GM19328 (cell line): ENCODE measurements around the gene ROBO2.

Source experiments
- ATAC-seq: cut with Tn5 transposase; IDR thresholded peaks from one replicate; pipeline ENCODE4 v1.9.1; 2021; ENCODE audit warnings: mild to moderate bottlenecking, moderate library complexity; ENCODE audit not compliant: unreplicated experiment

ROBO2 gene

DNA sequence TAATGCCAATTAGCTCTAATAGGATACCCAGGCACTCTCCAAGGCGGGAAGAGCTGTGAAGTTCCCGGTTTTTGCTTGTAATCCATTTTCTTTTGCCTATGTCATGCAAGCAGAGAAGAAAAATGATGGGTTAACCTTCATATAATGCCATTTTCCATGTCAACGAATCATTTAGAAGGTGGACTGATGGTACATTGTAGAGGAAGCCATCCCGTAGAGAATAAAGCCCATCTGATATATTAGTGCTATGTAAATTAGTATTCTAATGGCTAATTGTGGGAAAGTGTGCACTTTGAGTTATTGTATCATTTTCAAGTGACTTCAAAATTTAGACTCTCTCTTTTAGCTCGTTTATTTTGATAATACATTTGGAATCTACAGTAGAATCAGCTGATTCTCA, 509.1 kb downstream of the ROBO2 start:
- no peak for ATAC-seq

- no peak for ATAC-seq
Measured at GRCh38 chr3:77553240-77553639, 513.3 kb downstream of the ROBO2 start.

DNA sequence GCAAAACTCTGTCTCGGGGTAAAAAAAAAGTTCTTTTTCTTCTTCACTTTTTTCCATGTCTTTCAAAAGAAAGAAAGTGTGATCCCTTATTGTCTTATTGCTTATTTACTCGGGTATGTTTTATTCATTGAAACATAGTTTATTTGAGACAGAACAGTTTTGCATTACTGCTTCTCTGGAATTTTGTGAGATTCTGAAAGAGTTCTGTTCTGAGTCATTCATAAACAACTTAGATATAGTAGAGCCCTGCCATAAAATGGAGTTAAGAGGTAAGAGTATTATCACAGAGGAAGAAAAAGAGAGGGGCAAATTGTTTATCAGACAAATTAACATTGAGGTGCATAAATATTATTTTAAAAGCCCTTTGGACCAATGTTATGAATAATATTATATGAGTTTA, 522.2 kb downstream of the ROBO2 start:
- ATAC-seq: no peak

DNA sequence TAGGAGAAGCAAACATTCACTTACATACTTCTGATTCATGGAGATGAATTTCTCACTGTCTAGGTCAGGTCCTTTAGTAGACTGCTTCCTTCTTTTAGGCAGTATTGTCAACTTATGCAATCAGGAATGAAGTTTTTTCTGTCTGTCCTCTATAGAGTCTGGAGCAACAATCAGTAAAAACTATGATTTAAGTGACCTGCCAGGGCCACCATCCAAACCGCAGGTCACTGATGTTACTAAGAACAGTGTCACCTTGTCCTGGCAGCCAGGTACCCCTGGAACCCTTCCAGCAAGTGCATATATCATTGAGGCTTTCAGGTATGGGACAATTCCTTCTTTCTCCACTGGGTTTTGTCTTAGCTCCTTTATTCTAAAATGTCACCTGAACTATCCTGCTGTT, 523.1 kb downstream of the ROBO2 start:
- no peak for ATAC-seq

- no peak for ATAC-seq
Measured at GRCh38 chr3:77566055-77566454, 526.2 kb downstream of the ROBO2 start.

DNA sequence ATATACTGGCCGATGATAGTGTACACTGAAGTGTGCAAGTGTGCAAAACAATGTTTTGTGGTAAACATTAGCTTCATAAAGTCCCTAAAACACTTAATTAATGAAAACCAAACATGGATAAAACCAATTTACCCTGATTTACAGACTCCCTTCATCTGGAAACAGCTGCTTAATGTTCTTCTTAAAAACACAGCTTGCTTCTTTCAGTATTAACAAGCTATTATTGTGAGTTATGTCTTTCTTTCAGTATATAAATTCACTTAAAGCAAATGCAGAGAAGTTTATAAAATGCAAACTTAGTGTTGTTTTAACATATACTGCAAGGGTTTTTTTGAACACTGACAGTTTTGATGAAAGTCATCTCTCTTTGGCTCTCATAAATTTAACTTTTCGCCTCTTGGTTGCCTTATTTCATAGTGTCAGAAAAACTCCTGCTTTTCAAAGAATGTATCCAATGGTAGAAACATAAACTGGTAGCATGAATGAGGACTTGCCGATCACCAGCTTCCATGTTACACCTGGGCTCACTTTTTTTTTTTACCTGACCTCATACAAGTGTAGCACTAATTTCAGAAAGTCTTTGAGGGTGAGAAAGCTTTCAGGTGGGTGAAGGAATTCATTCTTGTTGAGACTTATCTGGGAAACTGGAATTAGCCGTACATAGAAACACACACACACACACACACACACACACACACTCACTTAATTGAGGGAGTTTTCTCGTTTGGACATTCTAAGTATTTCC, 532.2 kb downstream of the ROBO2 start:
- no peak for ATAC-seq

DNA sequence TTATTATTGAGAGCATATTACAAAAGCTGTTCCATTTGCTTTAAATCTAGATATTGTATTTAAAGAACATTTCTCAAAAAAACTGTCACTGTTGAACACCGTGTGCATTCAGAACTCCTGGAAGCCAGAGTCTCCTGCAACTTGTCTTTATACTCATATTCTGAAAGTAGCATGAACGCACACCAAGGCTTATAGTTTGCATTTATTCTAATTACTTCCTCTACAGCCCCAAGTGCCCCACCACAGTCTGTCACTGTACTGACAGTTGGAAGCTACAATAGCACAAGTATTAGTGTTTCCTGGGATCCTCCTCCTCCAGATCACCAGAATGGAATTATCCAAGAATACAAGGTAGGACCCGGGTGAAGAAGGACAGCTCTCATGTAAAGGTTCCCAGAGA, 537.4 kb downstream of the ROBO2 start:
- no peak for ATAC-seq

DNA sequence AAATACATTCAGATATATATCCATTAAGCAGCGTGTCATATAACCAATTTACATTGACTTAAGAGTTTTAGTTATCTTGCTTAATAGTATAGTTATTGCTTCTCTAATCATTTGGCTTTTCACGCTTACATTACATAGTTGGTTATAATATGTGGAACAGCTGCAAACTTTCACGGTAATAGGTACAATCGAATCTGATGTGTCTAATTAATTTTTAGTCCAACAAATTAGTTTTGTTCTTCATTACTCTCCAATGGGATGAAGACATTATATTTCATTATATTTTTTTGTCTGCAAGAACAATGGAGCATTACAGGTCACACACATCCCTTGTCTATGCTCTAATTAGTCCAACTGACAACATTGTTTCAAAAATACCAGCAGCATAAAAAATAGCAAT, 546.3 kb downstream of the ROBO2 start:
- ATAC-seq: no peak

- ATAC-seq: no peak
Measured at GRCh38 chr3:77588863-77589262, 549.0 kb downstream of the ROBO2 start.

- no peak for ATAC-seq
Measured at GRCh38 chr3:77590191-77590590, 550.3 kb downstream of the ROBO2 start.

GRCh38 chr3:77595371-77595870, 555.5 kb downstream of the ROBO2 start:
- no peak for ATAC-seq

DNA sequence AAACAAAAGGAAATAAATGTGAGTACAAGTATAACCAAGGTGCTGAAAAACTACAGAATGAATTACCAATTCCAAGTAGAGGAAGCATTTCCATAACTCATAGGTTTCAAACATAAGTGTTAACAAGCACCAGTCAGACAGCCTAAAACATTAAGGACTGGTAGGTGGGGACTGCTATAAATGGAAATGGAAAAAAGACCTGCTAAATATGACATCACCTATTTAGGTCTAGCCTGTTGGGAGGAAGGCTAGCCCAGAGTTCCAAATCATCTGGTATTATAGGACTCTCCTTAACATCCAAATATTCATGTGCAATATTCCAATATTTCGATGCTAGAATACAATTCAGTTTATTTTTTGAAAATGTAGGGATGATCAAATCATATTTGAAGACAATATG, 560.0 kb downstream of the ROBO2 start:
- no peak for ATAC-seq

- no peak for ATAC-seq
Measured at GRCh38 chr3:77601823-77602415, 562.0 kb downstream of the ROBO2 start.

- no peak for ATAC-seq
Measured at GRCh38 chr3:77602722-77603121, 562.8 kb downstream of the ROBO2 start.

- no peak for ATAC-seq
Measured at GRCh38 chr3:77605308-77605707, 565.4 kb downstream of the ROBO2 start.

GRCh38 chr3:77605865-77606264, 566.0 kb downstream of the ROBO2 start:
- ATAC-seq: no peak

- no peak for ATAC-seq
Measured at GRCh38 chr3:77606372-77606771, 566.5 kb downstream of the ROBO2 start.

- no peak for ATAC-seq
Measured at GRCh38 chr3:77618686-77619085, 578.8 kb downstream of the ROBO2 start.

DNA sequence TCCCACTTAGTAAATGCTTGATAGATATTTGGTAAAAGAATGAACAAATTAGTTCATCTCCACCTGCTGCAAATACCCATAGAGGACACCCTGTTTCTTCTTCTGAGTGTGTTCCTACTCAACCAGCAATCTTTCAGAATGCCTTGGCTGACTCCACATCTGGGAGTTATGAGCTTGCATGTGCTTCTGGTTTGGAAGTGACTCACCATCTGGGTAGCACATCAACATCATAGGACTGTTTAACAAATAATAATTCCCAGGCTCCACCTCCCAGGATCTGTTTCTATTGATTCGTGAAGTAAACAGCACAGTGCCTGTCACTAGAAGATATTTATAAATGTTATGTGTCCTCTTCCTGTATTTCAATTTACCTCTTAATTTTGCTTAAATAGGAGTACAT, 580.1 kb downstream of the ROBO2 start:
- no peak for ATAC-seq

DNA sequence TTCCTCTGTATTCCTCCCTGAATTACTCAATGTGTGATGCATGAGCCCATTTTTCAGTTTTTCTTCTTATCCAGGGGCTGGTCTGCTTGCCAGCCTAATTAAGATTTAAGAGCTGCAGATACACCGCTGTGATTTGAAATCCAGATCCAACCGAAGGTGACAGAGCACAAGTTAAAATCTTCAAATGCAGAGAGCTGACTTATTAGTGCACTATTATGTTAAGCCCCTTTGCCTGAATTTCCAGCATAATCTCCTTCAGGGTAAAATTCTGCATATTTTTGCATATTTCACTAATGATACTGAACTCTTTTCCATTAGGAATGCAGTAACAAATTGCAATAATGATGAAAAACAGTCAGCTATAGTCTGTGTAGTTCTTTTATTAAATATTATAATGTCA, 583.6 kb downstream of the ROBO2 start:
- no peak for ATAC-seq

DNA sequence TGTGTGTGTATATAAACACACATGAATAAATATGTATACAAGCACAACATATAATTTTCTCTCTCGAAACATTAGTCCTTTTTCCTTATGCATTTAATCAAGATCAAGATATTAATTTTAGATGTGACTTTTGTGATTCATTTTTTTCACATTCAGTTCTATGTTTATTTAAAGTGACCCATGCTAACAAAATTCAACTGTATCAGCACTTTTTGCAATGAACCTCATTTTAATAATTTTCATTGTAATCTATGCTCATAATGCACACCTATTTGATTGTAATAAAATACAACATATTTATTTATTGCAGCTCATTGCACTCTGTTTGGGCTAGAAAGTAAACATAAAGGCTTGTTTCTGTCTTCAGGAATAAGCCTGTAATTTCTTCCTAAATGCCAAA, 586.3 kb downstream of the ROBO2 start:
- ATAC-seq: no peak

- ATAC-seq: no peak
Measured at GRCh38 chr3:77648214-77648613, 608.3 kb downstream of the ROBO2 start.

DNA sequence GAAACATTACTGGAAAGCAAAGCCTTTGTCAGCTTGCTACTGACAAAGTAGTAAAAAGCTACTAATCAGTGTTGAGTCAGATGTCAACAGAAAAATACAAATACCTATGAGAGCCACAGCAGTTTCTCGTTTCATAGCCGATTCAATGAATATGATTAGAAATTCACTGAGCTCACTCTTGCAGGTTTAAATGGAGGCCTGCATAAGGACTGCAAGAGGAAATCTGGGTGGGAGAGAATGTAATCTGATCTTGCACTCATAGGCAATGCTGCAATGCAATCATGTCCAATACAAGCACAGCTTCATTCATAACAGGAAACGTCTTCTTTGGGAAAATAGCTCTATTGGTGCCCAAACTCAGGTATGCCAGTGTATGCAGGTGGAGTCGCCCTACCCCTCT, 608.8 kb downstream of the ROBO2 start:
- ATAC-seq: no peak
